ENCODE data around the gene BABAM2. TPM values are rescaled to one million over a fixed set of nuclear protein-coding genes. Genes with fewer than 3 reads are reported as not detected.

Gene BABAM2
- total and polyA plus RNA-seq, 9 of the 15 experiments (the other 6 are each of a cell fraction or from before 2014, with no cell fraction given) = 10.9 to 37.4 (median 25.6) TPM

- TF ChIP-seq TSHZ1 (CRISPR knock-in tag; IDR thresholded peaks at IDR 0.05) (no peak), ZNF589 (CRISPR knock-in tag; IDR thresholded peaks at IDR 0.05; ENCODE audit: low read depth) (no peak), ZBTB43 (CRISPR knock-in tag; IDR thresholded peaks at IDR 0.05) (no peak), POLR2B (IDR thresholded peaks at IDR 0.05; ENCODE audit: low read depth, partially characterized antibody) (no peak), NR3C1 (CRISPR knock-in tag; IDR thresholded peaks at IDR 0.05) (no peak), ATF7 (IDR thresholded peaks at IDR 0.05) (no peak), U2AF1 (optimal IDR thresholded peaks at IDR 0.05; ENCODE audit: low read depth, low read length) (no peak), ATF4 (CRISPR knock-in tag; IDR thresholded peaks at IDR 0.05) (no peak)
Measured at GRCh38 chr2:27940090-27940671, 49.7 kb downstream of the BABAM2 start (continued).
